HG03378 (cell line): Measurements from ENCODE around the gene RAPGEF5.

Experiments
- ATAC-seq: cut with Tn5 transposase; IDR thresholded peaks from one replicate; pipeline ENCODE4 v1.9.1; 2021; ENCODE audit warnings: mild to moderate bottlenecking, moderate library complexity; ENCODE audit not compliant: unreplicated experiment

The RAPGEF5 gene

DNA sequence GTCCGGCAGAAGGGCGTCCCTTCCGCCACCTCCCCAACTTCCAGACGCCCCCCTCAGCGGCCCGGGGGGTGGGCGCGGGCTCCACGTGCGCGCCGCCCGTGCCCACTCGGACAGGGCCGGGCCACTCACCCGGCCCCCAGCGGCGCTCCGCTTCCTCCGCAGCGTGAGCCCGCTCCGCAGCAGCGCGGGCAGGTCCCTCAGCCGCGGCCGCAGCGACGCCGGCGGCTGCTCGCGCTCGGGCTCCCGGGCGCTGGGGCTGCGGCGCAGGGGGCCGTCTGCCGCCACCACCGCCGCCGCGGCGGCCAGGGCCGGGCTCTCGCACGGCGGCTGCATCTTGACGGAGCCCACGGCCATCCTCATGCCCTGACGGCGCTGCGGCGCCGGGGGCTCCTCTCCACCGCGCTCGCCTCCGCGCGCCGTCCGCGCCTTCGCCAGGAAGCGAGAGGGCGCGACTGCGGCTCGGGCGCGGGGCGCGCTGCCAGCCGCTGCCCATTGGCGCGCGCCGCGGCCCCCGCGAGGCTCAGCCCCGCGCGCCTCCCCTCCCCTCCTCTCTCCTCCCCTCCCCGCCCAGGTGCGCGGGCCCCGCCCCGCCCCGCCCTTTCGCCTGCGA lies at the start of gene RAPGEF5:
TSS of gene RAPGEF5 (minus strand) at position 454 of the 610 bp plus-strand sequence. CDS start at position 360, 94 bp downstream.
- ATAC-seq, result no peak

DNA sequence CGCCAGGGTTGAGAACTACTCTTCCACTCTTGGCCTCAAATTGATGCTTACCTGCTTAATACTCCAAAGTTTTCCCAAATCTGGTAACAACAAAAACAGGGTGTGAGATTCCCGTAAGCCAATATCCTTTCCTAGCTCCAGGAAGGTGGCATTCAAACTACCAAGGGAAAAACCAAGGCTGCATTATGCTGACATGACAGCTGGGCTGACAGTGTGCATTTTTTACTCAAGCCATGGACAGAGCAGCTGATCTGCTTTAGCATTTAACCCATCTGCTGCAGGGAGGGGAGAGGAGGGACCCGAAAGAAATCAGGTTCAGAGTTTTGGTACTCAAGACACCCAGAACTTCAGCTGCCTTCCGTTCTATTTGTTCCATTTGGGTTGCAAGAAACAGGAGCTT lies 49.8 kb upstream of the RAPGEF5 start:
- no peak for ATAC-seq

- no peak for ATAC-seq
These were observed 47.6 kb upstream of the RAPGEF5 start for GRCh38 chr7:22404421-22405023.

GRCh38 chr7:22403344-22403743 lies 46.4 kb upstream of the RAPGEF5 start:
- no peak for ATAC-seq

GRCh38 chr7:22402250-22402649 lies 45.3 kb upstream of the RAPGEF5 start:
- no peak for ATAC-seq

DNA sequence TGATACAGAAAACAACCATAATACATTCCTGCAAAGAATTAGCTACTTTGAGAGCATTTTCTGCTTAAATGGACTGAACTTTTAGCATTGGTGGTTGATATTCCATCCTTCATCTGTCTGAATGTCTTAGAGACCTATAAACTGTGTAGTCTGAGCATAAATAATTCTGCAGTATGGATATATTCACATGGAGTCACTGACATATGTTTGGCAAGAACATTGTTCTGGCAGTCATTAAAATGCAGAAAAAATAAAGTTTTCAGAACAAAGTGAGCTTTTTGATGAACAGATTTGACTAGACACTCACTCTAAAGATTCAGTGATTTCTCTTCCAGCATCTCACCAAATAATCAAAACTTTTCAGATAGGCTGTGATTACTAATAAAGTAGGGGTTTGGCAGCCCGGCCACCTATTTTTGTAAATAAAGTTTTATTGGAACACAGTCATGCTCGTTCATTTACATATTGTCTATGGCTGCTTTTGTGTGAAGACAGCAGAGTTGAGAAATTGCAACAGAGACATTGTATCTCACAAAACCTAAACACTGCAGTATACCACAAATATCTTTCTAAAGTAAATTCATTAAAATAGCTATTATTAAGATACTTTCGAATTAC lies 44.1 kb upstream of the RAPGEF5 start:
- ATAC-seq, result no peak

GRCh38 chr7:22400150-22400814 lies 43.3 kb upstream of the RAPGEF5 start:
- no peak for ATAC-seq

GRCh38 chr7:22399546-22399945 lies 42.6 kb upstream of the RAPGEF5 start:
- no peak for ATAC-seq

- no peak for ATAC-seq
These were observed 42.1 kb upstream of the RAPGEF5 start for GRCh38 chr7:22399091-22399490.

GRCh38 chr7:22397981-22398380 lies 41.0 kb upstream of the RAPGEF5 start:
- ATAC-seq, result no peak

DNA sequence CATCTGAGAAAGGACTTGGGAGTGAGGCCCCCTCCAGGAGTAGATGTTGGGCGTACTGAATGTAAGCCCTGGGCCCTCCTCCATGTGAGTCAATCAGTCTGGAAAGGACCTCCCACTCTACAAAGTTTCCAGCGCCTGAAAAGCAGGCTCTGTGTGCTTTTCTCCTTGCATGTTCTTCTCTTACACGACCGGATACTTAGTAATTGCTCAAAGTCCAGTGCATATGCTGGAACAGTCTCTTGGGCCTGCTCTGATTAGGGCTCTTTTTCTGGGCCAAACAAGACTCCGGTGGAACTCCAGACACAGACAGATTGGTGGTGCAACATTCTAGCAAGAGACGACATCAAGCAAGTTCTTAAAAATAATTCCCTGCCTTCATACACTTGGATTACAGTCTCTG lies 38.3 kb upstream of the RAPGEF5 start:
- no peak for ATAC-seq

GRCh38 chr7:22394739-22395138 lies 37.8 kb upstream of the RAPGEF5 start:
- ATAC-seq, result no peak

DNA sequence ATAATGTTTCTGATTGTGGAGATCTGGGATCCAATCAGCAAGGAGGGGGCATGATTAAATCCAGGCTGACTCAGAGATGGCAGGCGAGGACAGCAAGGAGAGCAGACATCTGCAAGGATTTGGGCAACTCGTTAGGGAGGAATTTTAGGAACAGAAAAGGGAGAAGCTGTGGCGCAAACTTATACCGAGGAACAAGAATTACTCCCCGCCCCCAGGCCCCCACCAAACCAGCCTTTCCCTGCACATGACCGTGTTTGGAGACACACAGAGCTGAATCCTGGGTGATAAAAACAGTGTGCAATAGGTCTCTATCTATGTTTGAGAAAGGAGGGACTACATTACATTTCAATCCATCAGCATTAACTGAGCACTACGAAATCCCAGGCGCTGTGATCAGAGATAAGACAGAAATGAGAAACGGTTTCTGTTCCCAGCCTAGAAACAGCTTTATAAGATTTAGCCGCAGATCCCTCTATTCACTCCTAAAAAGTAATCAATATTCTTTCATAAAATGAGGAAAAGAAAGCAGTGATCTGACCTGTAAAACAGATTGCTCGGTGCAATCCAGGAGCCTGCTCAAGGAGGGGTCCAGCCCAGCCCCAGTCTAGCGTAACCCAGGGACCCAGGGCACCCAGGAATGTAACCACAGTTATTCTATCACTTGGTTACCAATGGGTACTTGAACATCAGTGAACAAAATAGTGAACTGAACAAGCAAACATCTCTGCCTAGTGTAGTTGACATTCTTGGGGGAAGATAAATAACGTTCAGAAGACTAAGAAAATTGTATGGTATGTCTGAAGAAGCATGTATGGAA lies 37.2 kb upstream of the RAPGEF5 start:
- no peak for ATAC-seq

- no peak for ATAC-seq
These were observed 33.6 kb upstream of the RAPGEF5 start for GRCh38 chr7:22390516-22390915.

GRCh38 chr7:22389892-22390291 lies 32.9 kb upstream of the RAPGEF5 start:
- ATAC-seq, result no peak

- ATAC-seq, result no peak
These were observed 30.6 kb upstream of the RAPGEF5 start for GRCh38 chr7:22387583-22387982.

DNA sequence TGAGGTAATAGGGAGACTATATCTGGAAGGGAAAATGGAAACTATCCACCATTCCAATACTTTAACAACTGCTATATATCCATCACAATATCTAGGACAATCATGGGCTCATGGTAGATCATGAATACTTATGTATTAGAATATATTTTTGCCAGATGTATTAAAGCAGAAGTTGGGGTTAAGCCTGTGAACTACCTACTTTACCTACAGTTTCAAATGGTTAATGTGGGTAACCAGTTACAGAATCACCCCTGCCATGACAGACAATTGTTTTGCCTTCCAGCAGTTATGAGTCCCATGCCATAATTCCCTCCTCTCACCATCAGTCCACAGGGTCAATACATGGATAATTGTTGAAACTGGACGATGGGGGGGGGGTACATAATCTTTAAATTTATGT lies 29.9 kb upstream of the RAPGEF5 start:
- ATAC-seq, result peak; percentile 60

DNA sequence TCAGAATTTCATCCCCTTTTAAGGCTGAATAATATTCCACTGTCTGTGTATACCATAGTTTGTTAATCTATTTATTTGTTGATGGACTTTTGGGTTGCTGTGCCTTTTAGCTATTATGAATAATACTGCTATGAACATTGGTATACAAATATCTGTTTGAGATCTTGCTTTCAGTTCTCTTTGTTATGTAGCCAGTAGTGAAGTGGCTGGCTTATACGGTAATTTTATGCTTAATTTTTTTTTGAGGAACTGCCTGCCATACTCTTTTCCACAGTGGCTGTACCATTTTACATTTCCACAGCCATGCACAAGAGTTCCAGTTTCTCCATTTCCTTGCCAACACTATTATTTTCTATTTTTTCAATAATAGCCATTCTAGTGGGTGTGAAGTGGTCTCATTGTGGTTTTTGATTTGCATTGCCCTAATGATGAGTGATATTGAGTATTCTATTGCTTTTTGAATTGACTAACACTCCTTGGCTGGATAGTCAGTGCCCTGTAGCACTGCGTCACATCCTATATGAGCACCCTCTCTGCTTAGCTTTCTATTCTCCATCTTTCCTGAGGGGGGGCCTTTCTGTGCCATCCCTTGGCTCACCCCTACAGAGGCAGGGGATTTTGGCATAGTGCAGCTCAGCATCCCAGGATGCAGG lies 29.4 kb upstream of the RAPGEF5 start:
- ATAC-seq, result peak; percentile 77

GRCh38 chr7:22385326-22385725 lies 28.4 kb upstream of the RAPGEF5 start:
- no peak for ATAC-seq

GRCh38 chr7:22380333-22380732 lies 23.4 kb upstream of the RAPGEF5 start:
- ATAC-seq, result no peak
